HG02938 (cell line): ENCODE data around the gene TMEM59L.

Source experiments
- ATAC-seq: cut with Tn5 transposase; IDR thresholded peaks from one replicate; pipeline ENCODE4 v1.9.1; 2021; ENCODE audit warnings: mild to moderate bottlenecking, moderate library complexity; ENCODE audit not compliant: unreplicated experiment

TMEM59L gene

DNA sequence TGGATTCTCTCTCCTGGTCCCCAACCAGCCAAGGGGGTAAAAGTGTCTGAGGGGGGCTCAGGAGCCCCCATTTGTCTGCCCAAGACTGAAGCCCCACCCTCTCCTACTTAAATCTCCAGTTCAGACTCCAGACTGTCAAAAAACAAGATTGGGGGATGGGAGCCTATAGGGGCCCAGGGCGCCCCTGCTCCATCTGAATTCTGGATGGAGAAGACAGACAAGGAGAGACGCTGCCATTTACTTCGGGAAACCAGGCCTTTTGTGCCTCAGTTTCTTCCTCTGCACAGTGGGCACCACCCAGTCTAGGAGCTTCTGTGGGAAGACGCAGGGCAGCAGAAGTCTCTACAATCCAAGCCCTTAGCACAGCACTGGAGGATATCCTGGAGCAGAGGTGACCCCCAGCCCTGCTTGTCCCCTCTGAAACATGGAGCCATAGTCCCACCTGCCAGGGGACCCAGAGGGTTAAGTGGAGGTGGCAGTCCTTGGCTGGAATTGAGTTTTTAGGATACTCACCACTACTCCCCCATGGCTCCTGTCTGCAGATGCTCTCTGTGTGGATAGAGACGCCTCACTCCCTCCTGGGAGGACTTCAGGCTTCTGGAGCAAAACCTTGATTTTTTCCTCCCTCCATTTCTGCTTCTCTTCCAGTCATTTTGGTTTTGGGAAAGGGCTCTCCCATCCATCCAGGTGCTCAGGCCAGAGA, 4.4 kb upstream of the TMEM59L start:
- no peak for ATAC-seq

DNA sequence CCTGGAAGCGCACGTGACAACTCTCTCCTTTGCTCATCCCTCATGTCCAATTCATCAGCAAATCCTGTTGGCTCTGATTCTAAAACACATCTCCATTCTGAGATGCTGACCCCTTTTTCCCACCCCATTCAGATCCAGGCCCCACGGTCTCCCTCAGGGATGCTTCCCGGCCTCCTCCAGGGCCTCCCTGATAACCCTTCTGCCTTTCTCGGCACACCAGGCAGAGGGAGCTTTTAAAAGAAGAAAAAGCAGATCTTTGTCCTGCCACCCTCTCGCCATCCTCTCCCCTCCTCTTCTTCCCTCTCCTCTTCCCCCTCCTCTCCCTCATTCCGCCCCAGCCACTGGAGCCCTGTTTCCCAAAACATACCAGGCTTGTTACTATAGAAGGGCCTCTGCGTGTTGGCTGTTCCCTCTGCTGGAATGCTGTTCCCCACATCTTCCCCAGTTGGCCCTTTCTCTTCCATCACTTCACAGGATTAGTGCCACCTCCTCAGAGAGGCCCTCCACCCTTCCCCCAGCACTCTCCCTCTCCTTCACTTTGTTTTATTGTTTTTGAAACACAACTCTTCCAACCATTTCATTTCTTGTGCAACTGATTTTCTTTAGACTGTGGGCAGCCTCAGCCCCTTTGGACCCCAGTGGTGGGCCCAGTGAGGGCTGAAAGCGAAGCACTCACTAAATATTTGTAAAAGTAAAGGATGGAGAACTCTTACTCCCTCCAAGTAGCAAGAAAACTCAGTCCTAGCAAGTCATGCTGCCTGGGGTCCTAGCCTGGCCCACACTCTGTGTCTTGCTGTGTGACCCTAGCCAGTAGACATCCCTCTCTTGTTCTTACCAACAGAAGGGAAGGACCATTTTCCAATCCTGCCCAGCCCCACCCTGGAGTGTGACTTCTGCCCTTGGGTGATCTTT, 3.6 kb upstream of the TMEM59L start:
- ATAC-seq = no peak

DNA sequence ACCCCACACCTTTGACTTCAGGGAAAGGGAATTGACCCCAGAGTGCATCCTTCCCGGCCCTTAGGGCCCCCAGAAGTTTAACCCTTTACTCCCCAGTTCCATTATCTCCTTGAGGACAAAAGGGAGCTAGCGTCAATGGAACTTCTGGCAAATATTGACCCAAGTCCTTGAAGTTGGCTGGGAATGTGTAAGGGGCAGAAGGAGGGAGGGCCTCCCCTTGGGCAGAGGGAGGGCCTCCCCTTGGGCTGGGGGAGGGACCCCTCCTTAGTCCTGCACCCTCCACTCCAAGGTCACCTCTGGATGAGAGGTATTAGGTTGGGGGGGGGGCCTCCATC, 3.0 kb upstream of the TMEM59L start:
- no peak for ATAC-seq

DNA sequence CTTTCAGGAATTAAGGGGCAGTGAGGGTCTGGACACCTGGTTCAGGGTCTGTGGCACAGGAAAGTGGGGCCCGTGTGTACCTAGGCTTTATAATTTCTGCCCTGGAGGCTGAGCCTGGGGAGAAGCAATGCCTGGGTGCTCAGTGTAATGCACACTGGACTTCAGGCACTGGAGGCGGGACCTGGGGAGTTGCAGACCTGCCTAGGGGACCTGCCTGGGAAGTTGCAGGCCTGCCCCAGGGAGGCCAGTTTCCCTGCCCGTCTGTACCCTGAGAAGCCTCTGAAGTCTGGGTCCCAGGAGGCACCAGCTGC, 2.5 kb upstream of the TMEM59L start:
- no peak for ATAC-seq

DNA sequence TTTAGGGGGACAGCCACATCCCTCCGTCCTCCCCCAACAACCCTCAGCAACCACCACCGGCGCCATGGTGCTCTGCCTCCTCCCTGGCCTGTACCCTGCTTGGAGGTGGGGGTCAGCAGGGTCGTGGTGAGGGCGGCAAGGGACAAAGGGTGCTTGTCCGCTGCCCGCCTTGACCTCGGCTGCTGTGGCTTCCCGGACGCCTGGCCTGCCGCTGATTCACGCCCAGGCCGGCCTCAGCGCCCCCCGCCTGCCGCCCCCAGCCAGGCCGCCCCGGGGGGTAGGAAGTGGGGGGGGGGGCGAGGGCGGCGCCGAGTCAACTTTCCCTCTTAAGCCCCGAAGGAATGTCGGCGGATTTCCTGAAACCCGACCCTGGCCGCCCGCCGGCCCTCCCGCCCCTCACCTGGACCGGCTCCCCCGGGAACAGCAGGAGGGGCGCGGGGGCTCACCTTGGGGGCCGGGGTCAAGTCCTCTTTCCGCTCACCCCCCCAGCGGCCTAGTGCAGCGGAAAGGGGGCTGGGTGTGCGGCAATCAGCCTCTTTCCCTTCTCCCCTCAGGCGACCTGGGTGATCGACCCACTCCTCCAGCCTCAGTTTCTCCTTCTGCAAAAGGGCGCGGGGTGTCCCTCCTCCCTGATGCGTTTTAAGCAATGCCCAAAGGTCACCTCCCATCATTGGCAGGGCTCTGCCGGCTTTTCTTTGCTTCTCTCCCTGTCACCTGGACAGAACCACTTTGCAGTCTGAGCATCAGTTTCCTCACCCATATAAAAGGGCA, 1.9 kb upstream of the TMEM59L start:
- ATAC-seq = no peak

DNA sequence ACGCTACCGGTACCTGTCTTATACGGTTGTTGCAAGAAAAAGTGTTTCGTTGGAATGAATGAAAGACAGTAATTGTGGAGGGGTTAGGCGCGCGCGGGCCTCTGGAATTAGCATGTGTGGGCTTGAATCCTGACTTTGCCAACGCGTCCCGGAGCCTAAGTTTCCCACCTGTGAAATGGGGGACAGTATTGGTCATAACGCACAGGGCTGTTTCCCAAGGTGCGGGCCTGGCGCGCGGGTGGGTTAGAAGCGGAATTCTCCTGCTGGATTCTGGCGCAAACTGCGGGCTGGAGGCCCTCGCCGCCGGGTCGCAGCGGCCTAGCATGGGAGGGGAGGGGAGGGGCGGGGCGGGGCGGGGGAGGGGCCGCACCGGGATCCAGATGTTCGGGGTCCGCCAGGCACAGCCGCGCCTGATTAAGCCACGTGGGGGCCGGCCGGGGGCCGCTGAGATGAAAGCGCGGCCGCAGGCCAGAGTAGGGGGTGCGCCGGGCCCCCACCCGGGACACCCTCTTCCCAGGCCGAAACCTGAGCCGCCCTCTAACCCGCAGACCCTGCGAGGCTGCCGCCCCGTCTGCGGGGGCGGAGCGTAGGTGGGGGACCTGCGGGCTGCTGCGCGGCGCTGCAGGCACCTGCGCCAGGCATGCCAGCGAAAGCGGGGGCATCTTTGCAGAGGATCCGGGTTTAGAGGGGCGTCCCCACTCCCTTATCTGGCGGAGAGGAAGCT, 1.2 kb upstream of the TMEM59L start:
- ATAC-seq = no peak

DNA sequence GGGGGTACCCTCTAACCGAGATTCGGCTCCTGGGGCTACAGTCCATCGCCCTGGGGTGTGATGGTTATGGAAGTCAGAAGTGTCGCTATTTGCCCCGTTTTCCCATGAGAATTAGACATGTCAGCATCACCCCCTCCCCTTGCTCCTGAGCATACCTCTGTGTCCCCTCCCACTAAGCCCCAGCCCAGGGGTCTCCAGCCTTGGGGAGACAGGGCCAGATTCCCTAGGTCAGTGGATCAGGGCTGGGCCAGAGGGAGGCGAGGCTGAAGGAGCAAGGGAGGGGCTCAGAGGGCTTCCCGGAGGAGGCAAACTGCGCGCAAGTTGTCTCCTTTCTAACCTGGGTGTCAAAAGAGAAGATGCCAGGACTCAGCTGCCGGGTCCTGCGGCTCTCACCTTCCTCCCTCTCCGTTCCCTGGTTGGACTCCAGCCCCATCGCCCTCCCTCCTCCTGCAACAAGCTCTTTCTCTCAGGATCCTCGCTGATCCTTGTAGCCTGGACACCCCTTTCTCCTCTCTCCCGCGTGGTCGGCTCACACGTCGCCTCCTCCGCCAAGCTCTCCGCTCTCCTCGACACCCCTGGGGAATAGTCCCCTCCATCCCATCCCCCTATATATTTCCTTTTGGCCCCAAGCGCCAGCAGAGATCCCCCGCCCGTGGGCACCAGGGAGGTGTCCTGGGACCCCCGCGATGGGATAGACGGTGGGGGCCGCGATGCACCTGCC, 459 bp upstream of the TMEM59L start:
- ATAC-seq = no peak

DNA sequence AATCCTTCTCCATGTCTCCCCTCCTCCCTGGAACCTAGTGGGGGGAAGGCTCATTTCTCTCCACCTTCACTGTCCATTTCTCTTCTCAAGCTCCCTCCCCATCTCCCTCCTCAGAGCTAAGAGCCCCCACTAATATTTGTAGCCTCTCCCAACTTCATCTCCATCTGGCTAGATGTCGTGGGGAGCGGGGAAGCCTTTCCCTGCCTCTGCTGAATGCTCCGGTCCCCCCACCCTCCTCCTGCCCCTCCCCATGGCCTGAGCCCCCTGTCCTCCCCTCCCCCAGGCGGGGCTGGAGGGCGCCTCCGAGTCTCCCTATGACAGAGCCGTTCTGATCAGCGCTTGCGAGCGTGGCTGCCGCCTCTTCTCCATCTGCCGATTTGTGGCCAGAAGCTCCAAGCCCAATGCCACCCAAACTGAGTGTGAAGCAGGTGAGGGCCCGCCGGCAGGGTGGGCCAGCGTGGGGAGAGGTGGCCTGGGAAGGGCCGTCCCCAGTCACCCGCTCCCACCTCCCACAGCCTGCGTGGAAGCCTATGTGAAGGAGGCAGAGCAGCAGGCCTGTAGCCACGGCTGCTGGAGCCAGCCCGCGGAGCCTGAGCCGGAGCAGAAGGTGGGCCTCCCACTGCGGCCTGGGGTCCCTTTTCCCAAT, 1.0 kb downstream of the TMEM59L start:
- ATAC-seq = no peak

DNA sequence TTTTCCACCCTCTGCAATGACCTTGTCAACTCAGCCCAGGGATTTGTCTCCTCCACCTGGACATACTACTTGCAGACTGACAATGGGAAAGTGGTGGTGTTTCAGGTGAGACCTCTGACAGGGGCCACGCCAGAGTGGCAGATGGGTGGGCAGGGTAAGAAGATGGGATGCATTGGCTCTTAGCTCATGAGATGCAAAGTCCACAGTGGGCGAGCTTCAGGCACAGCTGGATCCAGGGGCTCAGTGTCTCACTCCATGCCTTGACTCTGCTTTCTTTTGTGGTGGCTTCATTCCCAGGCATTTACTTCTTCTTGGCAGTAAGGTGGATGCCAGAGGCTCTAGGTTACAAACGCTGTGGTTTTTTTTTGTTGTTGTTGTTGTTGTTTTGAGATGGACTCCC, 3.4 kb downstream of the TMEM59L start:
- ATAC-seq = no peak

DNA sequence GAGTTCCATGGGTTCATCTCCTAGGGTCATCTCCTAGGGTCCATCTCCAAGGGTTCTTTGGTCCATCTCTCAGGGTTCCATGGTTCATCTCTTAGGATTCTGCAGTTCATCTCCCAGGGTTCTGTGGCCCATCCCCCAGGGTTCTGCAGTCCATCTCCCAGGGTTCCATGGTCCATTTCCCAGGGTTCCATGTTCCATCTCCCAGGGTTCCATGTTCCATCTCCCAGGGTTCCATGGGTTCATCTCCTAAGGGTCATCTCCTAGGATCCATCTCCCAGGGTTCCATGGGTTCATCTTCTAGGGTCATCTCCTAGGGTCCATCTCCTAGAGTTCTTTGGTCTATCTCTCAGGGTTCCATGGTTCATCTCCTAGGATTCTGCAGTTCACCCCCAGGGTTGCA, 4.9 kb downstream of the TMEM59L start:
- no peak for ATAC-seq

DNA sequence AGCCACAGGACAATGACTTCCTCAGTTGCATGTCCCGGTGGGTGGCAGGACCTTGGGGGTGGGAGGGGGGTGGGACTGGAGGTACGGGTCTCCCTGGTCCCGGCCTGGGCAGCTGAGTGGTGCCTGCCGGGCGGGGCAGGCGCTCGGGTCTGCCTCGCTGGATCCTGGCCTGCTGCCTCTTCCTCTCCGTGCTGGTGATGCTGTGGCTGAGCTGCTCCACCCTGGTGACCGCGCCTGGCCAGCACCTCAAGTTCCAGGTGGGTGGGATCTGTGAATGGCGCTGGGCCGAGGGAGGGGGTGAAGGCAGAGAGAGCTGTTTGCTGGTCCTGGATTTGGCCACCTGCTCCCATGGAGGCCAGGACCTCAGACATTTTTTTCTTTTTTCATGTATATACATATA, 5.6 kb downstream of the TMEM59L start:
- no peak for ATAC-seq

DNA sequence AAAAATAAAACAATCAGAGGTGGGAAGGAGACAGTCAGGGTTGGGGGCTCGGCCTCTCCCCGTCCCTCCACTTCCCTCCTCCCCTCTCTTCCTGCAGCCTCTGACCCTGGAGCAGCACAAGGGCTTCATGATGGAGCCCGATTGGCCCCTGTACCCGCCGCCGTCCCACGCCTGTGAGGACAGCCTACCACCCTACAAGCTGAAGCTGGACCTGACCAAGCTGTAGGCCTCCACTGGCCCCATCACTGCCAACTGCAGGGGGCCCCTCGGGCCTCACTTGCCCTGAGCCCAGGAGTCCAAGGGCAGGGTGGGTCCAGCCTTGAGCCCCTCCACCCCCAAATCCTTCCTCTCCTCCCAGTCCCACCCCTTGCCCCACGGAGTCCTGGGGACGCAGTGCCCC, 7.6 kb downstream of the TMEM59L start:
- ATAC-seq = no peak

DNA sequence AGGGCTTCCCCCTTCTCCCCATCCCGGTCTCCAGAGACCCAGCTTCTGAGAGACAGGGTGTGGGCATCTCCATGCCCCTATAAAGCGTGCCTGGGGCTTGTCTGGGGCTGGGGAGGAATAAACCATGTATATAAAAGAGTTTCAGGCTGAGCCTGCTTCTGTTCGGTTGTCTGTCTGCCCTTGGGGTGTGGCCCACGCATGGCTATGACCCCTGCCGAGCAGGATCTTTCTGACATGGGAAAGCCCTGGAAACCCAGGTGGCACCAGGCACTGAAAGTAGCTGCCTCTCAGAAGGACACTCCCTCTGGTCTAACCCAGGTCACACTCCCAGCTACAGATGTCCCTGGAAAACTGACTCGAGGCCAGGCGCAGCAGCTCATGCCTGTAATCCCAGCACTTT, 8.2 kb downstream of the TMEM59L start:
- ATAC-seq = no peak

DNA sequence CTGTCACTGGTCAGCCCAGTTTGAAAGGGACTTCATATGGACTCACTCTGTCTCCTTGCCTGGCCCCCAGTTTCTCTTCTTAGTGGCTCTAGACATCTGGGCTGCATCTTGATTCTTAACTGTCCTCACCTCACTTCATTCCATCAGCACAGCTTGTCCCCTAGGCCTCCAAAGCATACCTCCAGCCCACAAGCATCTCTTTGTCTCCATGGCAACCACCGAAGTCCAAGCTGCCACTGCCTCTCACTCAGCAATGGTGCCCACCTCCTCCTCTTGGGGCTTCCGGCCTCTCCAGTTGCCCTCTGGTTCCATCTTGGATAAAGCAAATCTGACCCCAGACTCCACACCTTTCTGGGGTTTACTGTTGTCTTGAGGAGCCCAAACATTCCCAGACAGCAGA, 14.2 kb downstream of the TMEM59L start:
- ATAC-seq = no peak

DNA sequence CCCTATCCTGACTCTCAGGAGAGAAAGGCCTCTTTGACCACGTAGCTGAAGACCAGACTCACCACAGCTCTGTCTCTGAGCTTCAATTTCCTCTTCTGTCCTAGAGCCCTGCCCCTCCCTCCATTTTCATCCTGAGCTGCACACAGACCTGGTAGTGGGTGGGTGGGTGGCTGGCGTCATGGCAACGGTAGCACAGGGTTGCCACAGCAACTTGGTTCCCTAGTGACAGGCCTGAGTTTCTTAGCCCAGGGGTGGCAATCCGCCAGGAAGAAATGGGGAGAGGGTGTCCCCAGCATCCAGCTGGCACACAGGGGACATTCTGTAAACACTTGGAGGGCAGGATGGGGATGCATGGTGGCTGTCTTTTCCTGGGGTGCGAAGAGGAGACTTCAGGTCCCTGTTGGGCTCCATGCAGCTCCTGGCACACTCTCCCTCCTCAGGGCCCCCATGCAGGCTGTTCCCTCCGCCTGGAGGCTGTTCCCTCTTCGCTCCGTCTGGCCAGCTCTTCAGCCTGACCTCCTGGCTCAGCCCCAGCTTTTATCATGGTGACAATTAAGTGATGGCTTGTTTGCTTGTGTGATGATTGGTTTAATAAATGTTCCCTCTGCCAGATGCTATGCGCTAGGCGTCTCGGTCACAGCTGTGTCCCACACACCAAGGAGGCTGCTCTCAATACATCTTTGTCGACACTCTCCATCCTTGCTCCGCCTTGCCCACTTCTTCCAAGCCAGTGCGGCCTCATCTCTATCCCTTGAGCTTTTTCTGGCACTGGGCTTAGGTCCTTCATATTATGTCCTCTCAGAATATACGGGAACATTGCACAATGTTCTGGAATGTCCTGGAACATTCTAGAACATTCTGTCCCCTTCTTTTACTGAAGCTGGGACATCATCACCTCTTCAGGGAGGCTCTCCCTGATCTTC, 16.8 kb downstream of the TMEM59L start:
- no peak for ATAC-seq

DNA sequence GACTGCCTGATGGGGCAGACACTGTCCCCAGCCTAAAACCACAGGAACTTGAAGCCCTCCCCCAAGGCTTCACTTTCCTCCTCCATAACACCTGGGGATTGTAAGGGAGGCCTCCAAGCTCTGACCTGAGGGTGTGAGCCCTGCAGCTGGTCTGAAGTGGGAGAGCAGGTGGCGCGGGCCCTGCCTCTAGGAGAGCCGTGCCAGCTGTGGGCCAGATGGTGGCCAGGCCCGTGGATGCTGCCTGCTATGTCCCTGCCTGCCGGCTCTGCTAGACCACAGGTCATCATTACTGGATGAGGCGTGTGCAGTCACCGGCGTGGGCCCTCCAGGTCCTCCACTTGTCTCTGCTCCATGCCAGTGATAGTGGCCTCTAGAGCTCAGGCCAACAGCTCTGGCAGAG, 20.7 kb downstream of the TMEM59L start:
- no peak for ATAC-seq

DNA sequence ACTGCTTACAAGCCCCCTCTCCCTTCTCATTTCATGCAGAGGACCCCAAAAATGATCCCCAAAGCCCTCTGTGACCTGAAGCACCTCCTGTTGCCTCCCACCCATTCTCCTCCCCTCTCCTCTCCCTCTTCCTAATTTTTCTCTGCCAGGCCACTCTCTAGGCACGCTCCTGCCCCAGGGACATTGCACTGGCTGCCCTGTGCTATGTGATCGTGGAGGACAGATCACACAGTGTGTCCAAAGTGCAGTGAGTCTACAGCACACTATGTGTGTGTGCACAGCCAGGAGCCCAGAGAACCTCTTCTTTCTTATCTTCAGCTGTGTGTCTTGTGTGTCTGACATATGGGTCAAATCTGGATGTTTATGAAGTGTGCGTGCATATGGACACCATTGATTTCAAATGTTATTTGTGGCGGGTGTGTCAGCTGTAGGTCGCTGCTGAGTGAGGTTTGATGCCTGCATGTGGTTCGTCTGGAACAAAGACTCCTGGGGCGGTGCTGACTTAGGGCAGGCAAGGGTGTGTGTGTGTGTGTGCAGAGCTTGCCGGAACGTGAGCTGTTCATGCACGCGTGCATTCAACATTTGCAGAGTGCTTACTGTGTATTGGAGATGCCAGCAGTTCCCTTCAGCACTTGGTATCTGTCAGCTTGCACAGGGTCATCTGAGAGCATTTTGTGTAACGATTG, 22.1 kb downstream of the TMEM59L start:
- ATAC-seq = no peak

DNA sequence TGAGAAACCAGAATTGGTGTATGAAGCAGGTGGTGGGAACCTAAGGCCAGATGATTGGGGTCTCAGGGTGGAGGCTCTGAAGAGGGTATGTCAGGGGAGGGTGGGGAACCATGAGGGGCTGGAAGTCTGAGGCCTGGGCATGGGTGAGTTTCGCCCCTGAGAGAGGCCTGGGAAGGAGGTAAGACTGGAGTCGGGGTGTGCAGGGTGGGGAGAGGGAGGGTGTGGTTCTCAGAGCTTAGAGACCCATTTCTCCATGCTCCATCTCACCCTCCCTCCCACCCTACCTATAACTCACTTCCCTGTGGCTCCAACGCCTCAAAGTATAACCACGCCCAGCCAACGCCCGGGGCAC, 23.1 kb downstream of the TMEM59L start:
- no peak for ATAC-seq
